Colonic mucosa (tissue), 4 donors: ENCODE measurements around the gene TACSTD2. TPM values are rescaled to one million over a fixed set of nuclear protein-coding genes. Genes with fewer than 3 reads are reported as not detected.
"Not testable (repeated sequence)": the region's sequence is repeated elsewhere in the genome, so short reads cannot be mapped to it uniquely, and the experiment has no call there.

Source experiments
- DNase-seq: peaks from one replicate; pipeline ENCODE4 v3.0.0-alpha.2; 2020
- H3K27ac ChIP-seq: fragments of 200-600 bp; one replicate; pipeline ENCODE4 v1.8.0; 2021
- H3K27me3 ChIP-seq: fragments of 200-600 bp; one replicate; pipeline ENCODE4 v1.8.0; 2021
- H3K36me3 ChIP-seq: fragments of 200-600 bp; one replicate; pipeline ENCODE4 v1.8.0; 2021
- H3K4me1 ChIP-seq: fragments of 200-600 bp; one replicate; pipeline ENCODE4 v1.8.0; 2021; ENCODE audit warnings: mild to moderate bottlenecking
- H3K4me3 ChIP-seq: fragments of 200-600 bp; one replicate; pipeline ENCODE4 v1.8.0; 2021
- H3K9ac ChIP-seq, 2 donors: one replicate each; pipeline ENCODE4 v1.7.0; 2013; ENCODE audit warnings: control low read depth in 2 of 2, low read depth in 2 of 2, low read length in 2 of 2
- H3K9me3 ChIP-seq: fragments of 200-600 bp; one replicate; pipeline ENCODE4 v1.8.0; 2021
- intact Hi-C: fragments of 100-400 bp; cut with DNase I; formaldehyde crosslinking; loops from one replicate; pipeline ENCODE4 v1.14.1; 2022
- total RNA-seq, 2 donors: library from RNA; stranded (reverse); fragmentation: NEBNext Ultra II Directional in 1 of 2; extraction: Animal tissue kit (Norgen Biotek cat#: 25700) in 1 of 2; gene quantifications; one replicate each; pipeline ENCODE4 v1.2.1, GENCODE V29; 2021
- TF ChIP-seq, protein P1 (sequence below): fragments of 200-600 bp; IDR thresholded peaks from one replicate; pipeline ENCODE4 v1.8.0; 2022; ENCODE audit warnings: antibody characterized with exemption, mild to moderate bottlenecking
- donor health status: healthy.
- donor health status: DM: no; HTN: no; CAD: no.
- donor health status: DM: no; HTN: no; CAD: no.

TACSTD2 gene
- total RNA-seq, 2 donors from 2014 or later: 0.52 to 1.2 TPM

- intact Hi-C loops: no loop called here
- no peaks in the 10 kb centered on the region for H3K9me3 ChIP-seq
- no peak for DNase-seq
- H3K27me3 ChIP-seq: no peaks in the 10 kb centered on the region
- no peak overlapping the region for H3K27ac ChIP-seq
- H3K9ac ChIP-seq: no peak overlapping the region
- TF ChIP-seq, protein P1, sequence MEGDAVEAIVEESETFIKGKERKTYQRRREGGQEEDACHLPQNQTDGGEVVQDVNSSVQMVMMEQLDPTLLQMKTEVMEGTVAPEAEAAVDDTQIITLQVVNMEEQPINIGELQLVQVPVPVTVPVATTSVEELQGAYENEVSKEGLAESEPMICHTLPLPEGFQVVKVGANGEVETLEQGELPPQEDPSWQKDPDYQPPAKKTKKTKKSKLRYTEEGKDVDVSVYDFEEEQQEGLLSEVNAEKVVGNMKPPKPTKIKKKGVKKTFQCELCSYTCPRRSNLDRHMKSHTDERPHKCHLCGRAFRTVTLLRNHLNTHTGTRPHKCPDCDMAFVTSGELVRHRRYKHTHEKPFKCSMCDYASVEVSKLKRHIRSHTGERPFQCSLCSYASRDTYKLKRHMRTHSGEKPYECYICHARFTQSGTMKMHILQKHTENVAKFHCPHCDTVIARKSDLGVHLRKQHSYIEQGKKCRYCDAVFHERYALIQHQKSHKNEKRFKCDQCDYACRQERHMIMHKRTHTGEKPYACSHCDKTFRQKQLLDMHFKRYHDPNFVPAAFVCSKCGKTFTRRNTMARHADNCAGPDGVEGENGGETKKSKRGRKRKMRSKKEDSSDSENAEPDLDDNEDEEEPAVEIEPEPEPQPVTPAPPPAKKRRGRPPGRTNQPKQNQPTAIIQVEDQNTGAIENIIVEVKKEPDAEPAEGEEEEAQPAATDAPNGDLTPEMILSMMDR: no peak
- H3K36me3 ChIP-seq: no peaks in the 10 kb centered on the region
- H3K4me1 ChIP-seq: no peaks in the 10 kb centered on the region
- H3K4me3 ChIP-seq: no peak overlapping the region
These were observed 38.2 kb downstream of the TACSTD2 start for GRCh38 chr1:58538821-58539220.

DNA sequence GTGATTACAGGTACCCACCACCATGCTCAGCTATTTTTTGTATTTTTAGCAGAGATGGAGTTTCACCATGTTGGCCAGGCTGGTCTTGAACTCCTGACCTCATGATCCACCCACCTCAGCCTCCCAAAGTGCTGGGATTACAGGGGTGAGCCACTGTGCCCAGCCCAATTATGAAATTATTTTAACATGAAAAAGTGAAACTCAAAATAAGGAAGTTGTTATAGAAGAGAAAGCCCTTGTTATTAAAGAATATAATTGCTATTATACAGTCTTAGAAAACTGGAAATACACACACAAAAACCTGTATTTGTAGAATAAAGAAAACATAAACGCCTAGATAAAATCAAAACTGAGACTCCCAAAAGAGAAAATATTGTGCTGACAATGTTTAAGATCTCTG lies 45.2 kb downstream of the TACSTD2 start:
- intact Hi-C loops, H3K4me3 ChIP-seq, H3K9me3 ChIP-seq, H3K27me3 ChIP-seq, H3K27ac ChIP-seq, H3K9ac ChIP-seq, H3K4me1 ChIP-seq, H3K36me3 ChIP-seq, DNase-seq: not testable (repeated sequence)

- Histone ChIP-seq H3K27me3 (no peaks in the 10 kb centered on the region), H3K4me1 (no peaks in the 10 kb centered on the region), H3K27ac (no peak overlapping the region), H3K9ac (no peak overlapping the region), H3K36me3 (no peaks in the 10 kb centered on the region), H3K9me3 (no peaks in the 10 kb centered on the region), H3K4me3 (no peak overlapping the region)
- no peak for DNase-seq
- TF ChIP-seq, protein P1: no peak
- intact Hi-C loops: no loop called here
These were observed 47.8 kb downstream of the TACSTD2 start for GRCh38 chr1:58529284-58529683.

DNA sequence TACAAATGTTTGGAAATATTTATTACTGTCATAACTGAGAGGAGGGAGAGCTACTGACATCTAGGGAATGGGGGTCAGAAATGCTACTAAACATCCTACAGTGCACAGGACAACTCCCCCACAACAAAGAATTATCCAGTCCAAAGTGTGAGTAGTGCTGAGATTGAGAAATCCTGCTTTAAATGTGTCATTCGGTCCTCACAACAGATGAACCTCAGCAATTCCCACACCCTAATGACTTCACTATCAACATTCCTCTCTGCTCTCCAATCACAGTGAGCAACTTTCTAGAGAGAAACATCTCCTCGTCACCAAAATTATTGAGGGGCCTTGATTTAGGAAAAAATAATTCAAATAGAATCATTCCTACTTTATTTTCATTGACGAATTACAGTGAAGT lies 48.5 kb downstream of the TACSTD2 start:
- TF ChIP-seq, protein P1: no peak
- H3K9ac ChIP-seq: no peak overlapping the region
- intact Hi-C loops: no loop called here
- H3K36me3 ChIP-seq: no peaks in the 10 kb centered on the region
- no peaks in the 10 kb centered on the region for H3K9me3 ChIP-seq
- H3K27me3 ChIP-seq: no peaks in the 10 kb centered on the region
- no peak for DNase-seq
- H3K4me3 ChIP-seq: no peak overlapping the region
- H3K27ac ChIP-seq: no peak overlapping the region
- H3K4me1 ChIP-seq: no peaks in the 10 kb centered on the region

Other genes starting within 250 kb of the TACSTD2 start
- 10 to 100 TPM; 30.4 to 32.3 TPM for gene OMA1, start 30.5 kb downstream of the TACSTD2 start, total RNA-seq
- 10 to 100 TPM; 31.5 to 36.2 TPM for gene MYSM1, start 122.8 kb upstream of the TACSTD2 start, total RNA-seq
- 100 to 1,000 TPM in 1 of 2 donors, 10 to 100 TPM in 1; 94.1 to 137 TPM for gene JUN, start 206.8 kb upstream of the TACSTD2 start, total RNA-seq